K562 (cell line): Measurements from ENCODE around the gene ZEB2. TPM values are rescaled to one million over a fixed set of nuclear protein-coding genes. Genes with fewer than 3 reads are reported as not detected.

Experiments used
- BMI1 ChIP-seq: fragments of 150-350 bp; IDR thresholded peaks from 2 replicates; pipeline ENCODE4 v1.6.1; 2014; ENCODE audit warnings: low read length
- CCNT2 ChIP-seq: IDR thresholded peaks from 2 replicates; pipeline ENCODE4 v1.6.1; 2011; ENCODE audit warnings: borderline replicate concordance, low read depth, mild to moderate bottlenecking, moderate library complexity, mixed read lengths, low read length; ENCODE audit not compliant: insufficient read length; ENCODE audit errors: extremely low read depth
- E2F3 ChIP-seq: fragments of 250-450 bp; sonication (Bioruptor Pico); IDR thresholded peaks from 2 replicates; pipeline ENCODE4 v1.4.0; 2020; ENCODE audit warnings: mild to moderate bottlenecking
- ELF1 ChIP-seq: fragments of 200-800 bp; sonication (Bioruptor generic); IDR thresholded peaks from 2 replicates; pipeline ENCODE4 v1.6.1; 2016; ENCODE audit warnings: missing genetic modification characterization, missing compliant biosample characterization
- ELK1 ChIP-seq: sonication (generic); formaldehyde crosslinking; IDR thresholded peaks from 2 replicates; pipeline ENCODE4 v1.8.1; 2022; ENCODE audit warnings: missing genetic modification reagents
- FUS ChIP-seq: fragments of 200-400 bp; formaldehyde crosslinking; optimal IDR thresholded peaks from 2 replicates; pipeline ENCODE3; 2017; ENCODE audit warnings: low read depth, low read length
- HDAC1 ChIP-seq, 2 experiments: fragments of 450-650 bp; IDR thresholded peaks; 2 replicates each; pipeline ENCODE4 v1.6.1; 2016 to 2017; ENCODE audit warnings: inconsistent platforms in 1 of 2, mild to moderate bottlenecking in 1 of 2, moderate library complexity in 1 of 2
- HDAC2 ChIP-seq: fragments of 450-650 bp; IDR thresholded peaks from 2 replicates; pipeline ENCODE4 v1.6.1; 2016; ENCODE audit warnings: mild to moderate bottlenecking
- IRF2 ChIP-seq: sonication (generic); formaldehyde crosslinking; IDR thresholded peaks from 2 replicates; pipeline ENCODE4 v1.8.1; 2022; ENCODE audit warnings: mild to moderate bottlenecking, missing genetic modification reagents
- JUND ChIP-seq, 2 experiments: IDR thresholded peaks; 2 replicates in 1 of 2; 3 replicates in 1 of 2; pipeline ENCODE4 v1.6.1; 2011; ENCODE audit warnings: borderline replicate concordance in 2 of 2, low read depth in 2 of 2, low read length in 2 of 2, improper control_type of control experiment in 1 of 2, missing biosample characterization in 1 of 2, missing genetic modification characterization in 1 of 2, missing genetic modification reagents in 1 of 2
- KHSRP ChIP-seq: fragments of 450-650 bp; IDR thresholded peaks from 2 replicates; pipeline ENCODE4 v1.6.1; 2017
- NBN ChIP-seq: fragments of 450-650 bp; IDR thresholded peaks from 2 replicates; pipeline ENCODE4 v1.6.1; 2016; ENCODE audit warnings: low read depth, mild to moderate bottlenecking
- RCOR1 ChIP-seq, 2 experiments: IDR thresholded peaks; 2 replicates each; pipeline ENCODE4 v1.6.1; 2012; ENCODE audit warnings: low read depth in 2 of 2, low read length in 2 of 2, borderline replicate concordance in 1 of 2, improper control_type of control experiment in 1 of 2
- TAF15 ChIP-seq: fragments of 200-400 bp; formaldehyde crosslinking; IDR thresholded peaks from 2 replicates; pipeline ENCODE4 v1.6.1; 2017; ENCODE audit warnings: mild to moderate bottlenecking, low read depth, low read length, moderate library complexity
- ZNF12 ChIP-seq: sonication (generic); formaldehyde crosslinking; IDR thresholded peaks from 2 replicates; pipeline ENCODE4 v1.4.0; 2020; ENCODE audit warnings: mild to moderate bottlenecking, missing genetic modification reagents
- ZNF431 ChIP-seq: sonication (generic); formaldehyde crosslinking; IDR thresholded peaks from 2 replicates; pipeline ENCODE4 v1.8.0; 2022; ENCODE audit warnings: mild to moderate bottlenecking, missing genetic modification reagents
- ZZZ3 ChIP-seq: fragments of 450-650 bp; IDR thresholded peaks from 2 replicates; pipeline ENCODE4 v1.6.1; 2016; ENCODE audit warnings: antibody characterized with exemption, mild to moderate bottlenecking, moderate library complexity
- polyA plus RNA-seq, 8 experiments: library from polyadenylated mRNA; depleted of rRNA in 4 of 8; stranded (reverse) in 5 of 8; unstranded in 3 of 8; fragments of >200 nt; fragmentation: Nextera tagmentation in 2 of 8; fragmentation: Illumina TruSeq in 1 of 8; extraction: Ambion mirVana in 2 of 8; extraction: Trizol in 1 of 8; gene quantifications; 2 replicates each; pipeline versions ENCODE4 v1.2.1 to v1.2.3, GENCODE V29; 2011 to 2014; ENCODE audit warnings: inconsistent platforms in 1 of 8, missing spikeins in 1 of 8
- total RNA-seq, 7 experiments: library from RNA; depleted of rRNA in 6 of 7; stranded (reverse); fragments of >200 nt in 6 of 7; fragmentation: Illumina TruSeq in 2 of 7; extraction: Trizol in 2 of 7; gene quantifications; 2 replicates each; pipeline versions ENCODE4 v1.2.1 to v1.2.3, GENCODE V29; 2011 to 2021; ENCODE audit warnings: low replicate concordance in 1 of 7
- TF ChIP-seq, protein P1 (sequence below): fragments of 450-650 bp; IDR thresholded peaks from 2 replicates; pipeline ENCODE4 v1.7.1; 2018; ENCODE audit warnings: mild to moderate bottlenecking, low read depth; ENCODE audit not compliant: partially characterized antibody
- TF ChIP-seq, protein P2 (sequence below): fragments of 150-350 bp; IDR thresholded peaks from 2 replicates; pipeline ENCODE4 v1.6.1; 2014; ENCODE audit warnings: low read depth, mild to moderate bottlenecking, low read length, borderline replicate concordance
- TF ChIP-seq, protein P3 (sequence below): fragments of 450-650 bp; IDR thresholded peaks from one replicate; pipeline ENCODE4 v1.6.1; 2018; ENCODE audit warnings: mild to moderate bottlenecking, moderate library complexity; ENCODE audit not compliant: partially characterized antibody

Gene ZEB2
- total and polyA plus RNA-seq, 9 of the 15 experiments (the other 6 are each of a cell fraction or from before 2014, with no cell fraction given) = 15.1 to 113 (median 72.3) TPM

DNA sequence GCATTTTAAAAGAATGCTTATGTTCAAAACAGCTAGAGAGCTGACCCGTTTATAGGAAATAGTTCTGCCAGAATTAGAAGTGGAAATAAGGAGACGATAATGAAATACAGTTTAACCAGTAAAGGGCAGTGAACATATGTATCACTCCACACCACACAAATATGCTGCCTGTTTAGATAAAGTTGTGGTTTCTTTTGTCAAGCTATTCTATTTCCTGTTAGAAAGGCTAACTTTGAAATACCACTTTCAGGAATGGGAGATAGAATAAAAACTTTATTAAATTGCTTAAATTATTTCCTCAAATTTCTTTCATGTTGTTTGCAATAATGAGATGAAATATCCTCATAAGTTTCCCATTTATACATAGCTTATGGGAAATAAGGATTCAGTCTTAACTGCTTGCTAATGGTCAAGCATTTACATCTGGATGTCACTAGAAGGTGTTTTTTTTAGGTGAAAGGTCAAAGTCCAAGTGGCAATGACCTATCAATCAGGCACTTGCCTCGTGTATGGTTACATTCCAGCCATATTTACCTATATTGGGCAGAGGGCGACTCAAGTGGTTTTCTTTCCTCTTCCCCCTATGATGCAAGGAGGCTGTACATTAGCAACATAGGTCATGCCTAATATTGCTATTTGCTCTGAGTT is 148.9 kb downstream of the ZEB2 start (continued):
- TF ChIP-seq, protein P1, sequence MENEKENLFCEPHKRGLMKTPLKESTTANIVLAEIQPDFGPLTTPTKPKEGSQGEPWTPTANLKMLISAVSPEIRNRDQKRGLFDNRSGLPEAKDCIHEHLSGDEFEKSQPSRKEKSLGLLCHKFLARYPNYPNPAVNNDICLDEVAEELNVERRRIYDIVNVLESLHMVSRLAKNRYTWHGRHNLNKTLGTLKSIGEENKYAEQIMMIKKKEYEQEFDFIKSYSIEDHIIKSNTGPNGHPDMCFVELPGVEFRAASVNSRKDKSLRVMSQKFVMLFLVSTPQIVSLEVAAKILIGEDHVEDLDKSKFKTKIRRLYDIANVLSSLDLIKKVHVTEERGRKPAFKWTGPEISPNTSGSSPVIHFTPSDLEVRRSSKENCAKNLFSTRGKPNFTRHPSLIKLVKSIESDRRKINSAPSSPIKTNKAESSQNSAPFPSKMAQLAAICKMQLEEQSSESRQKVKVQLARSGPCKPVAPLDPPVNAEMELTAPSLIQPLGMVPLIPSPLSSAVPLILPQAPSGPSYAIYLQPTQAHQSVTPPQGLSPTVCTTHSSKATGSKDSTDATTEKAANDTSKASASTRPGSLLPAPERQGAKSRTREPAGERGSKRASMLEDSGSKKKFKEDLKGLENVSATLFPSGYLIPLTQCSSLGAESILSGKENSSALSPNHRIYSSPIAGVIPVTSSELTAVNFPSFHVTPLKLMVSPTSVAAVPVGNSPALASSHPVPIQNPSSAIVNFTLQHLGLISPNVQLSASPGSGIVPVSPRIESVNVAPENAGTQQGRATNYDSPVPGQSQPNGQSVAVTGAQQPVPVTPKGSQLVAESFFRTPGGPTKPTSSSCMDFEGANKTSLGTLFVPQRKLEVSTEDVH = no peak
- no peak for TF ChIP-seq IRF2 (CRISPR knock-in tag)
- TF ChIP-seq CCNT2 = peak; percentile 41
- no peak for TF ChIP-seq TAF15
- no peak for TF ChIP-seq ZNF431 (CRISPR knock-in tag)
- TF ChIP-seq, protein P2, sequence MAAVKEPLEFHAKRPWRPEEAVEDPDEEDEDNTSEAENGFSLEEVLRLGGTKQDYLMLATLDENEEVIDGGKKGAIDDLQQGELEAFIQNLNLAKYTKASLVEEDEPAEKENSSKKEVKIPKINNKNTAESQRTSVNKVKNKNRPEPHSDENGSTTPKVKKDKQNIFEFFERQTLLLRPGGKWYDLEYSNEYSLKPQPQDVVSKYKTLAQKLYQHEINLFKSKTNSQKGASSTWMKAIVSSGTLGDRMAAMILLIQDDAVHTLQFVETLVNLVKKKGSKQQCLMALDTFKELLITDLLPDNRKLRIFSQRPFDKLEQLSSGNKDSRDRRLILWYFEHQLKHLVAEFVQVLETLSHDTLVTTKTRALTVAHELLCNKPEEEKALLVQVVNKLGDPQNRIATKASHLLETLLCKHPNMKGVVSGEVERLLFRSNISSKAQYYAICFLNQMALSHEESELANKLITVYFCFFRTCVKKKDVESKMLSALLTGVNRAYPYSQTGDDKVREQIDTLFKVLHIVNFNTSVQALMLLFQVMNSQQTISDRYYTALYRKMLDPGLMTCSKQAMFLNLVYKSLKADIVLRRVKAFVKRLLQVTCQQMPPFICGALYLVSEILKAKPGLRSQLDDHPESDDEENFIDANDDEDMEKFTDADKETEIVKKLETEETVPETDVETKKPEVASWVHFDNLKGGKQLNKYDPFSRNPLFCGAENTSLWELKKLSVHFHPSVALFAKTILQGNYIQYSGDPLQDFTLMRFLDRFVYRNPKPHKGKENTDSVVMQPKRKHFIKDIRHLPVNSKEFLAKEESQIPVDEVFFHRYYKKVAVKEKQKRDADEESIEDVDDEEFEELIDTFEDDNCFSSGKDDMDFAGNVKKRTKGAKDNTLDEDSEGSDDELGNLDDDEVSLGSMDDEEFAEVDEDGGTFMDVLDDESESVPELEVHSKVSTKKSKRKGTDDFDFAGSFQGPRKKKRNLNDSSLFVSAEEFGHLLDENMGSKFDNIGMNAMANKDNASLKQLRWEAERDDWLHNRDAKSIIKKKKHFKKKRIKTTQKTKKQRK = no peak
- TF ChIP-seq ZNF12 = no peak
- no peak for TF ChIP-seq KHSRP
- TF ChIP-seq HDAC1 (IDR thresholded peaks at IDR 0.05) = no peak
- TF ChIP-seq ELF1 (tag) = peak; percentile 49; the same call in 1 of the 2 replicates
- TF ChIP-seq BMI1 = no peak
- TF ChIP-seq FUS = no peak
- TF ChIP-seq E2F3 = no peak
- TF ChIP-seq ELK1 (CRISPR knock-in tag) = no peak
- TF ChIP-seq, protein P3, sequence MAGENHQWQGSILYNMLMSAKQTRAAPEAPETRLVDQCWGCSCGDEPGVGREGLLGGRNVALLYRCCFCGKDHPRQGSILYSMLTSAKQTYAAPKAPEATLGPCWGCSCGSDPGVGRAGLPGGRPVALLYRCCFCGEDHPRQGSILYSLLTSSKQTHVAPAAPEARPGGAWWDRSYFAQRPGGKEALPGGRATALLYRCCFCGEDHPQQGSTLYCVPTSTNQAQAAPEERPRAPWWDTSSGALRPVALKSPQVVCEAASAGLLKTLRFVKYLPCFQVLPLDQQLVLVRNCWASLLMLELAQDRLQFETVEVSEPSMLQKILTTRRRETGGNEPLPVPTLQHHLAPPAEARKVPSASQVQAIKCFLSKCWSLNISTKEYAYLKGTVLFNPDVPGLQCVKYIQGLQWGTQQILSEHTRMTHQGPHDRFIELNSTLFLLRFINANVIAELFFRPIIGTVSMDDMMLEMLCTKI = no peak
- no peak for TF ChIP-seq HDAC2
- TF ChIP-seq ZZZ3 = no peak
- TF ChIP-seq JUND (IDR thresholded peaks at IDR 0.05; ENCODE audit: borderline replicate concordance, low read depth, low read length) = no peak; the same call in 1 of the 2 replicates
- TF ChIP-seq JUND (tag; IDR thresholded peaks at IDR 0.05; ENCODE audit: borderline replicate concordance, low read depth, low read length) = peak; percentile 16; the same call in 2 of the 3 replicates
- TF ChIP-seq RCOR1 (IDR thresholded peaks at IDR 0.05; ENCODE audit: borderline replicate concordance in 1 of 2, low read depth in 2 of 2, low read length in 2 of 2) = 0 out of 4 replicates have a peak, but pooled peaks of 1 of the 2 experiments have one; percentile 56
- TF ChIP-seq NBN = no peak
